ENCODE measurements around the gene KCNN3.

Gene KCNN3

GRCh38 chr1:154696456-154696855, 173.6 kb downstream of the KCNN3 start:
- Histone ChIP-seq H3K4me1 (ENCODE audit: control insufficient read depth in 1 of 2, insufficient read depth in 1 of 2, low read depth in 1 of 2, low read length in 1 of 2) (no peaks in the 10 kb centered on the region), H3K27me3 (peaks cover 26% of the 10 kb centered on the region), H3K27ac (no peak overlapping the region), H3K9me3 (no peaks in the 10 kb centered on the region), H3K36me3 (no peaks in the 10 kb centered on the region), H3K4me3 (ENCODE audit: low read depth in 1 of 2, low read length in 1 of 2) (no peak overlapping the region)
- TF ChIP-seq CTCF (IDR thresholded peaks at IDR 0.05), result no peak

- H3K27me3 ChIP-seq, result peaks cover 29% of the 10 kb centered on the region
- H3K4me1 ChIP-seq (ENCODE audit: control insufficient read depth in 1 of 2, insufficient read depth in 1 of 2, low read depth in 1 of 2, low read length in 1 of 2), result no peaks in the 10 kb centered on the region
- H3K27ac ChIP-seq, result no peak overlapping the region
- H3K36me3 ChIP-seq, result no peaks in the 10 kb centered on the region
- no peak for TF ChIP-seq CTCF (IDR thresholded peaks at IDR 0.05)
- no peak overlapping the region for H3K4me3 ChIP-seq (ENCODE audit: low read depth in 1 of 2, low read length in 1 of 2)
- H3K9me3 ChIP-seq, result no peaks in the 10 kb centered on the region
Observed at GRCh38 chr1:154695985-154696384, 174.1 kb downstream of the KCNN3 start.

- H3K36me3 ChIP-seq, result no peaks in the 10 kb centered on the region
- peaks cover 29% of the 10 kb centered on the region for H3K27me3 ChIP-seq
- TF ChIP-seq CTCF (IDR thresholded peaks at IDR 0.05), result no peak
- no peak overlapping the region for H3K27ac ChIP-seq
- no peak overlapping the region for H3K4me3 ChIP-seq (ENCODE audit: low read depth in 1 of 2, low read length in 1 of 2)
- no peaks in the 10 kb centered on the region for H3K9me3 ChIP-seq
- no peaks in the 10 kb centered on the region for H3K4me1 ChIP-seq (ENCODE audit: control insufficient read depth in 1 of 2, insufficient read depth in 1 of 2, low read depth in 1 of 2, low read length in 1 of 2)
Observed at GRCh38 chr1:154694995-154695394, 175.1 kb downstream of the KCNN3 start.

GRCh38 chr1:154689083-154689482, 181.0 kb downstream of the KCNN3 start:
- TF ChIP-seq CTCF (IDR thresholded peaks at IDR 0.05), result no peak

GRCh38 chr1:154686507-154686906, 183.6 kb downstream of the KCNN3 start:
- Histone ChIP-seq H3K27me3 (peaks cover 21% of the 10 kb centered on the region), H3K27ac (no peak overlapping the region), H3K4me1 (ENCODE audit: control insufficient read depth in 1 of 2, insufficient read depth in 1 of 2, low read depth in 1 of 2, low read length in 1 of 2) (no peaks in the 10 kb centered on the region), H3K9me3 (no peaks in the 10 kb centered on the region), H3K4me3 (ENCODE audit: low read depth in 1 of 2, low read length in 1 of 2) (no peak overlapping the region), H3K36me3 (no peaks in the 10 kb centered on the region)
- TF ChIP-seq CTCF (IDR thresholded peaks at IDR 0.05), result no peak

More at GRCh38 chr1:154689083-154689482, 181.0 kb downstream of the KCNN3 start:
- Histone ChIP-seq H3K27ac (no peak overlapping the region), H3K9me3 (no peaks in the 10 kb centered on the region), H3K4me3 (ENCODE audit: low read depth in 1 of 2, low read length in 1 of 2) (no peak overlapping the region), H3K4me1 (ENCODE audit: control insufficient read depth in 1 of 2, insufficient read depth in 1 of 2, low read depth in 1 of 2, low read length in 1 of 2) (no peaks in the 10 kb centered on the region), H3K36me3 (no peaks in the 10 kb centered on the region), H3K27me3 (peaks cover 28% of the 10 kb centered on the region)

- H3K27ac ChIP-seq, result no peak overlapping the region
- no peak for TF ChIP-seq CTCF (IDR thresholded peaks at IDR 0.05)
- H3K36me3 ChIP-seq, result no peaks in the 10 kb centered on the region
- no peaks in the 10 kb centered on the region for H3K9me3 ChIP-seq
- H3K4me1 ChIP-seq (ENCODE audit: control insufficient read depth in 1 of 2, insufficient read depth in 1 of 2, low read depth in 1 of 2, low read length in 1 of 2), result no peaks in the 10 kb centered on the region
- no peak overlapping the region for H3K4me3 ChIP-seq (ENCODE audit: low read depth in 1 of 2, low read length in 1 of 2)
- H3K27me3 ChIP-seq, result peaks cover 17% of the 10 kb centered on the region
Observed at GRCh38 chr1:154683820-154684219, 186.3 kb downstream of the KCNN3 start.
